MM.1S (cell line): ENCODE measurements around the gene WDR62.

Experiments used
- EZH2 ChIP-seq: fragments of 300-600 bp; sonication (generic); optimal IDR thresholded peaks from 2 replicates; pipeline ENCODE3; 2017; ENCODE audit warnings: low read depth, mild to moderate bottlenecking, antibody characterized with exemption, low read length, mixed read lengths
- EZH2phosphoT487 ChIP-seq: fragments of 300-600 bp; sonication (generic); IDR thresholded peaks from 2 replicates; pipeline ENCODE4 v1.6.1; 2018; ENCODE audit warnings: antibody characterized with exemption, low read length
- TF ChIP-seq, protein P1 (sequence below): fragments of 300-600 bp; sonication (generic); IDR thresholded peaks from 2 replicates; pipeline ENCODE4 v1.5.1; 2016; ENCODE audit warnings: antibody characterized with exemption, low read length, mixed read lengths

DNA sequence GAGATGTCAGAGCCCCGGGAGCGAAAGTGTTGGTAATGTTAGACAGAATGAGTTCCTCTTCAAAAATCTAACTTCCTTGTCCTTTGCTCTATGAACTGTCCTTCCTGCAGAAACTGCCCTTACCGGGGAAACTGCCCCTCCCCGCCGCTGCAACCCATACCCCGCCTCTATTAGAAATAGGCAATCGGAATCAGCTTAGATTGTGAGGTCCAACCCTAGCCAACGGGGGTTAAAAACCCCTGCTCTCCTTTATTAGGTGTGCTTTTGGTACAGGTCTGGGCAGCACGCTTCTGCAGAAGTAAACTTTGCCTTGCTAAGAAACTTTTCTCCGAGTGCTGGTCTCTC is 73.7 kb downstream of the WDR62 start:
- TF ChIP-seq, protein P1, sequence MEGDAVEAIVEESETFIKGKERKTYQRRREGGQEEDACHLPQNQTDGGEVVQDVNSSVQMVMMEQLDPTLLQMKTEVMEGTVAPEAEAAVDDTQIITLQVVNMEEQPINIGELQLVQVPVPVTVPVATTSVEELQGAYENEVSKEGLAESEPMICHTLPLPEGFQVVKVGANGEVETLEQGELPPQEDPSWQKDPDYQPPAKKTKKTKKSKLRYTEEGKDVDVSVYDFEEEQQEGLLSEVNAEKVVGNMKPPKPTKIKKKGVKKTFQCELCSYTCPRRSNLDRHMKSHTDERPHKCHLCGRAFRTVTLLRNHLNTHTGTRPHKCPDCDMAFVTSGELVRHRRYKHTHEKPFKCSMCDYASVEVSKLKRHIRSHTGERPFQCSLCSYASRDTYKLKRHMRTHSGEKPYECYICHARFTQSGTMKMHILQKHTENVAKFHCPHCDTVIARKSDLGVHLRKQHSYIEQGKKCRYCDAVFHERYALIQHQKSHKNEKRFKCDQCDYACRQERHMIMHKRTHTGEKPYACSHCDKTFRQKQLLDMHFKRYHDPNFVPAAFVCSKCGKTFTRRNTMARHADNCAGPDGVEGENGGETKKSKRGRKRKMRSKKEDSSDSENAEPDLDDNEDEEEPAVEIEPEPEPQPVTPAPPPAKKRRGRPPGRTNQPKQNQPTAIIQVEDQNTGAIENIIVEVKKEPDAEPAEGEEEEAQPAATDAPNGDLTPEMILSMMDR, result no peak
- no peak for TF ChIP-seq EZH2
- no peak for TF ChIP-seq EZH2phosphoT487
